ENCODE data around the gene PAK5.

DNA sequence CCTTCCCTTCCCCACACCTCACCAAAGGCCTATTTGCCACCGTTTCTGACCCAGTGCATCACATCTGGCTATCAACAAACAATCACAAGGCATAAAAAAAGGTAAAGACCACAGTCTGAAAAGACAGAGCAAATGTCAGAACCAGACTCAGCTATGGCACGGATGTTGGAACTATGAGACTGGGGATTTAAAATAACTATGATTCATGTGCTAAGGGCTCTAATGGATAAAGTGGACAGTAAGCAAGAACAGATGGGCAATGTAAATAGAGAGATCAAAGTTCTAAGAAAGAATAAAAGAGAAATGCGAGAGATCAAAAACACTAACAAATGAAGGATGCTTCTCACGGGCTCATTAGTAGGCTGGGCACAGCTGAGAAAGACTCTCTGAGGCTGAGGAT, 225.0 kb downstream of the PAK5 start:
- TF ChIP-seq POLR2AphosphoS5 (IDR thresholded peaks at IDR 0.05; ENCODE audit: low read depth, low read length) (no peak), CTCF (IDR thresholded peaks at IDR 0.05) (no peak), TAF1 (IDR thresholded peaks at IDR 0.05; ENCODE audit: borderline replicate concordance, low read depth, low read length) (no peak), TEAD4 (IDR thresholded peaks at IDR 0.05; ENCODE audit: borderline replicate concordance, insufficient read depth) (no peak), EP300 (IDR thresholded peaks at IDR 0.05; ENCODE audit: borderline replicate concordance in 1 of 2, low read depth in 1 of 2, low read length in 1 of 2) (no peak), SIN3A (IDR thresholded peaks at IDR 0.05; ENCODE audit: borderline replicate concordance, low read depth, low read length) (no peak), MEF2A (IDR thresholded peaks at IDR 0.05; ENCODE audit: borderline replicate concordance, low read depth) (no peak), JUND (IDR thresholded peaks at IDR 0.05) (no peak), GABPA (IDR thresholded peaks at IDR 0.05; ENCODE audit: low read depth) (no peak)

Data from SK-N-SH (cell line).